Fibroblast of lung (primary cell): ENCODE measurements around the gene SELENOI. TPM values are rescaled to one million over a fixed set of nuclear protein-coding genes. Genes with fewer than 3 reads are reported as not detected.

Experiments
- DNase-seq, 2 donors: peaks; one replicate each; pipeline versions ENCODE4 v3.0.0 to v3.0.0-alpha.2; 2010; ENCODE audit warnings: low read depth in 2 of 2
- H2AFZ ChIP-seq: 2 replicates; pipeline ENCODE4 v1.5.1; 2012; ENCODE audit warnings: low read length, control low read depth, inconsistent platforms
- H3K27ac ChIP-seq: 2 replicates; pipeline ENCODE4 v1.5.1; 2011; ENCODE audit warnings: low read length, control low read depth; ENCODE audit not compliant: insufficient read depth
- H3K27me3 ChIP-seq: 2 replicates; pipeline ENCODE4 v1.5.1; 2011; ENCODE audit warnings: mild to moderate bottlenecking, low read length; ENCODE audit not compliant: control insufficient read depth, insufficient read depth
- H3K36me3 ChIP-seq: 2 replicates; pipeline ENCODE4 v1.5.1; 2011; ENCODE audit warnings: low read length; ENCODE audit not compliant: control insufficient read depth, insufficient read depth
- H3K4me1 ChIP-seq: 2 replicates; pipeline ENCODE4 v1.5.1; 2011; ENCODE audit warnings: low read length; ENCODE audit not compliant: control insufficient read depth, insufficient read depth; ENCODE audit errors: extremely low read depth
- H3K4me2 ChIP-seq: 2 replicates; pipeline ENCODE4 v1.5.1; 2011; ENCODE audit warnings: low read length, control low read depth; ENCODE audit not compliant: insufficient read depth; ENCODE audit errors: extremely low read depth
- H3K4me3 ChIP-seq, 4 experiments: fragments of 200-600 bp in 1 of 4; sonication (generic) in 1 of 4; replicated peaks in 1 of 4; 2 replicates each; pipeline ENCODE4 v1.5.1; 2011 to 2016; ENCODE audit warnings: low read length in 4 of 4, low read depth in 3 of 4, mild to moderate bottlenecking in 3 of 4, control low read depth in 2 of 4, inconsistent platforms in 1 of 4, mixed read lengths in 1 of 4; ENCODE audit not compliant: insufficient read depth in 1 of 4; ENCODE audit errors: control extremely low read depth in 1 of 4
- H3K79me2 ChIP-seq: 2 replicates; pipeline ENCODE4 v1.5.1; 2012; ENCODE audit warnings: mild to moderate bottlenecking, low read length, inconsistent platforms; ENCODE audit not compliant: control insufficient read depth, insufficient read depth
- H3K9ac ChIP-seq: 2 replicates; pipeline ENCODE4 v1.5.1; 2011; ENCODE audit warnings: mild to moderate bottlenecking, low read length, control low read depth; ENCODE audit not compliant: insufficient read depth
- H3K9me3 ChIP-seq: 2 replicates; pipeline ENCODE4 v1.5.1; 2012; ENCODE audit warnings: low read depth, low read length; ENCODE audit not compliant: control insufficient read depth, insufficient read depth
- H4K20me1 ChIP-seq: 2 replicates; pipeline ENCODE4 v1.5.1; 2011; ENCODE audit warnings: low read length; ENCODE audit not compliant: control insufficient read depth, insufficient read depth; ENCODE audit errors: extremely low read depth
- EZH2 ChIP-seq: IDR thresholded peaks from 2 replicates; pipeline ENCODE4 v1.5.1; 2012; ENCODE audit warnings: low read length, control low read depth, mild to moderate bottlenecking; ENCODE audit errors: missing control alignments
- polyA plus RNA-seq, 2 donors: library from polyadenylated mRNA; depleted of rRNA in 1 of 2; stranded (reverse) in 1 of 2; unstranded in 1 of 2; fragments of >200 nt; gene quantifications; 2 replicates each; pipeline ENCODE4 v1.2.1, GENCODE V29; 2011 to 2012; ENCODE audit warnings: missing spikeins in 1 of 2
- total RNA-seq: library from RNA; depleted of rRNA; stranded (reverse); fragments of >200 nt; gene quantifications from 2 replicates; pipeline ENCODE4 v1.2.1, GENCODE V29; 2014
- TF ChIP-seq, protein P1 (sequence below), 2 donors: IDR thresholded peaks in 1 of 2; conservative IDR thresholded peaks in 1 of 2; 1 replicate in 1 of 2; 2 replicates in 1 of 2; pipeline ENCODE4 v1.5.1; 2011 to 2012; ENCODE audit warnings: low read length in 2 of 2, control low read depth in 1 of 2, inconsistent platforms in 1 of 2, low read depth in 1 of 2, mild to moderate bottlenecking in 1 of 2

SELENOI gene
- total and polyA plus RNA-seq, 2 donors (not counting 1 experiment from before 2014, with no cell fraction given): 11.9 to 18.8 TPM

DNA sequence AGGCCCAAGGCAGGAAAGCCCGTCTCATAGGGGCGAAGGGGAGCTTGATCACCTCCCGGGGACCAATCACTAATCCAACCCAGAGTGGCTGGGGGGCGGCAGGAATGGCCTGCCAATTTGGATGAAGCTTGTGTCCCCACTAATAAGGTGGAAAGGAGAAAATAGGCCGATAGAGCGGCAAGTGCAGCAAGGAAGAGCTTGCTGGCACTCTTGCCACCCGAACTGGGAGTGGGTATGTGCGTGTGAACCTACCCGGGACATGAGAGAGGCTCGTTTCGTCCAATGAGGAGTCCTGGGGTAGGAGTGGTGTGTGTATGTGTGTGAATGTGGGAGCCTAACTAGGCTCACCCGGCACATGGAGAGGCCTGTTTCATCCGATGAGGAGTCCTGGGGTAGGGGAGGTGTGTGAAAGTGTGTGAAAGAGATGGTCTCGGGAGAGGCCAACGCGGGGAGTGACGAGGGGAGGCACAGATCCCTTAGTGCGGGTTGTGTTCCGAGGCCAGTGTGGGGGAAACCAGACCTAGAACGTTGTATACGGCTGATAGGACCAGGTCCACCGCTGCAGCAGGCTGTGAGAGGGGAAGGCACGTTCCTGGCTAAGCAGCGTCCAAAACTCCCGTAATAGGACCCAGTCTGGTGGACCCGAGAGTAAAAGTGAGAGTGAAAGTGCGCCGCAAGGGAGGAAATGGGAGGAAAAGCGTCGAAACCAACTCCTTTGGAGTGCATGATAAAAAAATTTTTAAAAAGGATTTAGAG is 47.1 kb upstream of the SELENOI start:
- TF ChIP-seq, protein P1, sequence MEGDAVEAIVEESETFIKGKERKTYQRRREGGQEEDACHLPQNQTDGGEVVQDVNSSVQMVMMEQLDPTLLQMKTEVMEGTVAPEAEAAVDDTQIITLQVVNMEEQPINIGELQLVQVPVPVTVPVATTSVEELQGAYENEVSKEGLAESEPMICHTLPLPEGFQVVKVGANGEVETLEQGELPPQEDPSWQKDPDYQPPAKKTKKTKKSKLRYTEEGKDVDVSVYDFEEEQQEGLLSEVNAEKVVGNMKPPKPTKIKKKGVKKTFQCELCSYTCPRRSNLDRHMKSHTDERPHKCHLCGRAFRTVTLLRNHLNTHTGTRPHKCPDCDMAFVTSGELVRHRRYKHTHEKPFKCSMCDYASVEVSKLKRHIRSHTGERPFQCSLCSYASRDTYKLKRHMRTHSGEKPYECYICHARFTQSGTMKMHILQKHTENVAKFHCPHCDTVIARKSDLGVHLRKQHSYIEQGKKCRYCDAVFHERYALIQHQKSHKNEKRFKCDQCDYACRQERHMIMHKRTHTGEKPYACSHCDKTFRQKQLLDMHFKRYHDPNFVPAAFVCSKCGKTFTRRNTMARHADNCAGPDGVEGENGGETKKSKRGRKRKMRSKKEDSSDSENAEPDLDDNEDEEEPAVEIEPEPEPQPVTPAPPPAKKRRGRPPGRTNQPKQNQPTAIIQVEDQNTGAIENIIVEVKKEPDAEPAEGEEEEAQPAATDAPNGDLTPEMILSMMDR (conservative IDR thresholded peaks at IDR 0.05 in 1 of 2, IDR thresholded peaks at IDR 0.05 in 1 of 2; ENCODE audit: low read depth in 1 of 2, low read length in 2 of 2): no peak
- no peak for TF ChIP-seq EZH2
- Histone ChIP-seq H3K36me3 (no peaks in the 10 kb centered on the region), H3K27ac (peak overlapping the region; percentile 67), H3K4me2 (peak overlapping the region; percentile 94), H3K79me2 (no peaks in the 10 kb centered on the region), H3K4me3 (peak overlapping the region; percentile 39 to 67 (median 54)), H3K9me3 (no peaks in the 10 kb centered on the region), H3K9ac (peak overlapping the region; percentile 48), H4K20me1 (no peaks in the 10 kb centered on the region), H2AFZ (peak overlapping the region; percentile 90), H3K27me3 (no peaks in the 10 kb centered on the region), H3K4me1 (peaks cover 5% of the 10 kb centered on the region)
- DNase-seq: peak; percentile 53 to 62

DNA sequence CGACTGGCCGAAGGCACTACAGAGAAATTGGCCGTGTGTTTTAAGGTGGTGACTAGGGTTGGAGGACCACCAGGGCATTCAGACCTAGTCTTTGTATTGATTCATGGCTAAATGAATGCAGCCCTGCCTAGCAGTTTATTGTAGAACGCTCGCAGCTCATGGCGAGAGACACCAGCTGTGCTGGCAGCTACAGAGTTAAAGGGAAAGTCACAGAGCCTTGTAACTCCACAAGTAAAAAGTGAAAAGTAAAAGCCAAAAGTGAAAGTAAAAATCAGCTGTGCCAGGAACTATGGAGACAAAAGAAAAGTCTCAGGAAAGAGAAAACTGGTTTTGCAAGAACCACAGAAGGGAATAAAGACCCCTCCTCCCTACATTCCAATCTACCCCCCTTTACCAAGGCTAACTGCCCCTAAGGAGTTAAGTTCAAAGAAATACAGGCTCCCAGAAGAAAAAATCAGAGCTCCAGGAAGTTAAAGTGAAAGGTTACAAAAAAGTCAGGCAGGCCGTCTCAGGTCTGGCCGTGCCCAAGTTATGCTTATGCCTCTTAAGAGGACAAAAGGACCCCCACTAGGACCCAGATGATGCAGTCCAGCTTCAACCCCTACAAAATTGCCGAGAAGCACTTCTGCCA is 46.4 kb upstream of the SELENOI start:
- Histone ChIP-seq H3K4me2 (peak overlapping the region; percentile 94), H3K4me3 (peak overlapping the region; percentile 39 to 67 (median 54)), H2AFZ (peak overlapping the region; percentile 90), H3K79me2 (no peaks in the 10 kb centered on the region), H3K27me3 (no peaks in the 10 kb centered on the region), H3K27ac (peak overlapping the region; percentile 67), H4K20me1 (no peaks in the 10 kb centered on the region), H3K36me3 (no peaks in the 10 kb centered on the region), H3K9me3 (no peaks in the 10 kb centered on the region), H3K4me1 (peaks cover 5% of the 10 kb centered on the region), H3K9ac (peak overlapping the region; percentile 48)
- TF ChIP-seq EZH2: no peak
- TF ChIP-seq, protein P1 (conservative IDR thresholded peaks at IDR 0.05 in 1 of 2, IDR thresholded peaks at IDR 0.05 in 1 of 2; ENCODE audit: low read depth in 1 of 2, low read length in 2 of 2): no peak
- peak; percentile 67 to 83 for DNase-seq

DNA sequence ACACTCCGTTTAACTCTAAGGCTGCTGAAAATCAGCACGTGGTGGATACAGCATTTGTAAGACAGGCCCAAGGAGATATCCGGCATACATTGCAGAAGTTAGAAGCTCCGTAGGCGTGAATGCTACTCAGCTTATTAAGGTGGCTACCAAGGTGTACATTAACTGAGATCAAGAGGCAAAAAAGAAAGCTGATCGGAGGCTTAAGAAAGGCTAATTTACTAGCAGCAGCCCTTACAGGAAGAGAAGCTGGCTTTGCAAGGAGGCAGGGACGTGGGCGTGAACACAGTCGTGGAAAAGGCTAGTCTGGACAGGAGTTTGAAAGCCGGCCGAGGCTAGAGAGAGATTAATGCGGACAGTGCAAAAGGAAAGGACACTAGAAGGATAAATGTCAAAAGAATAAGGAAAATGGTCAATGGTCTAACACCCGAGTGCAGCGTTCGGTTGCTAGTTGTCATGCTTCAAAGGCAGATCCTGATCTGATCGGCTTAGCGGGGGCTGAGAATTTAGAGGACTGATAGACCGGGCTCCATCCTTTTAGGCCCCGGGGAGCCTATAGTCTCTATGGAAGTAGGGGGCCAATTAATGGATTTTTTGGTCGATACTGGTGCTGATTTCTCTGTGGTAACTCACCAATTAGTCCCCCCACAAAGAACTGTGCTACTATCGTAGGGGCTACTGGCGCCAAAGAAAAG is 45.6 kb upstream of the SELENOI start:
- H3K27ac ChIP-seq: peak overlapping the region; percentile 67
- no peaks in the 10 kb centered on the region for H3K79me2 ChIP-seq
- TF ChIP-seq EZH2: no peak
- TF ChIP-seq, protein P1 (conservative IDR thresholded peaks at IDR 0.05 in 1 of 2, IDR thresholded peaks at IDR 0.05 in 1 of 2; ENCODE audit: low read depth in 1 of 2, low read length in 2 of 2): no peak
- peak in 1 of 2 donors; percentile 52 for DNase-seq
- H3K9ac ChIP-seq: peak overlapping the region; percentile 33
- peak overlapping the region in 2 of 4 experiments; percentile 63 to 67 for H3K4me3 ChIP-seq
- peak overlapping the region; percentile 96 for H2AFZ ChIP-seq
- H3K36me3 ChIP-seq: no peaks in the 10 kb centered on the region
- no peaks in the 10 kb centered on the region for H3K27me3 ChIP-seq
- peaks cover 5% of the 10 kb centered on the region for H3K4me1 ChIP-seq
- no peaks in the 10 kb centered on the region for H3K9me3 ChIP-seq
- no peaks in the 10 kb centered on the region for H4K20me1 ChIP-seq
- peak overlapping the region; percentile 92 for H3K4me2 ChIP-seq
